SK-MEL-5 (cell line): ENCODE data around the gene INKA1. TPM values are rescaled to one million over a fixed set of nuclear protein-coding genes. Genes with fewer than 3 reads are reported as not detected.

Experiments
- DNase-seq: peaks from one replicate; pipeline ENCODE4 v3.0.0-alpha.2; 2016; ENCODE audit warnings: low read depth, low spot score
- in situ Hi-C: cut with HindIII; loops from 2 replicates; pipeline ENCODE4 v1.10.0; 2016; ENCODE audit warnings: low sequenced_read_pairs, high pct_unique_total_duplicates, low pct_unique_long_range_greater_than_20kb
- small RNA-seq, 2 experiments: library from RNA; depleted of rRNA; stranded (forward); fragments of <200 nt; gene quantifications; one replicate each; pipeline ENCODE3, GENCODE V24; 2014
- total RNA-seq: library from RNA; depleted of rRNA; stranded (reverse); fragments of >200 nt; shearing (Covaris generic); gene quantifications from 2 replicates; pipeline ENCODE4 v1.2.3, GENCODE V29; 2014; rRNA removed

Gene INKA1
- total RNA-seq, 1 experiment from 2014 or later: 6.9 TPM

- DNase-seq: no peak
- in situ Hi-C loops: no loop called here
These were observed 39.9 kb downstream of the INKA1 start for GRCh38 chr3:49842843-49843517.

- in situ Hi-C loops: no loop called here
- DNase-seq: no peak
These were observed 41.6 kb downstream of the INKA1 start for GRCh38 chr3:49844464-49845183.

GRCh38 chr3:49845694-49846093 lies 42.6 kb downstream of the INKA1 start:
- in situ Hi-C loops: no loop called here
- DNase-seq: no peak

Small RNA genes lying within 50 kb of the gene (small RNA-seq; reads per million reads assigned to genes)
- gene COX6CP14: 0 reads per million in 2 experiments

Other genes starting within 250 kb of the INKA1 start
- 0.11 and 0.40 TPM in 2 replicates for gene BSN, start 248.8 kb upstream of the INKA1 start, total RNA-seq
- gene APEH, start 128.9 kb upstream of the INKA1 start, total RNA-seq: 231 and 246 TPM in 2 replicates
- gene MST1, start 113.8 kb upstream of the INKA1 start, total RNA-seq: 4.3 and 5.4 TPM in 2 replicates
- 33.5 and 34.2 TPM in 2 replicates for gene RNF123, start 113.7 kb upstream of the INKA1 start, total RNA-seq
- gene AMIGO3, start 83.6 kb upstream of the INKA1 start, total RNA-seq: 0.32 and 0.34 TPM in 2 replicates
- gene GMPPB, start 79.3 kb upstream of the INKA1 start, total RNA-seq: 24.3 and 24.6 TPM in 2 replicates
- gene IP6K1, start 16.7 kb upstream of the INKA1 start, total RNA-seq: 22.8 and 25.6 TPM in 2 replicates
- not detected in 2 replicates for gene CDHR4, start 3.4 kb upstream of the INKA1 start, total RNA-seq
- 1.8 and 4.1 TPM in 2 replicates for gene UBA7, start 10.7 kb downstream of the INKA1 start, total RNA-seq
- gene TRAIP, start 53.3 kb downstream of the INKA1 start, total RNA-seq: 6.1 TPM in 2 replicates
- gene CAMKV, start 66.6 kb downstream of the INKA1 start, total RNA-seq: 0.32 and 0.58 TPM in 2 replicates
- not detected in 2 replicates for gene MST1R, start 100.6 kb downstream of the INKA1 start, total RNA-seq
- gene MON1A, start 126.5 kb downstream of the INKA1 start, total RNA-seq: 8.0 and 9.4 TPM in 2 replicates
- 27.4 and 34.2 TPM in 2 replicates for gene RBM6, start 136.9 kb downstream of the INKA1 start, total RNA-seq